Fibroblast of skin of back (primary cell): ENCODE results near the gene PTPN14.

Source experiments
- DNase-seq: peaks from one replicate; pipeline ENCODE4 v3.0.0-alpha.2; 2013

Gene PTPN14

GRCh38 chr1:214361636-214362035, 189.8 kb downstream of the PTPN14 start:
- DNase-seq, result no peak

- DNase-seq, result no peak
Observed at GRCh38 chr1:214360525-214361164, 190.8 kb downstream of the PTPN14 start.

GRCh38 chr1:214360116-214360515, 191.3 kb downstream of the PTPN14 start:
- no peak for DNase-seq

GRCh38 chr1:214354440-214355148, 196.8 kb downstream of the PTPN14 start:
- DNase-seq, result peak; percentile 44

- peak; percentile 29 for DNase-seq
Observed at GRCh38 chr1:214352838-214353237, 198.6 kb downstream of the PTPN14 start.

- no peak for DNase-seq
Observed at GRCh38 chr1:214351551-214352277, 199.7 kb downstream of the PTPN14 start.

GRCh38 chr1:214349781-214350180, 201.6 kb downstream of the PTPN14 start:
- peak; percentile 35 for DNase-seq

GRCh38 chr1:214349008-214349407, 202.4 kb downstream of the PTPN14 start:
- DNase-seq, result no peak

- DNase-seq, result no peak
Observed at GRCh38 chr1:214344897-214345296, 206.5 kb downstream of the PTPN14 start.

- no peak for DNase-seq
Observed at GRCh38 chr1:214342525-214342924, 208.9 kb downstream of the PTPN14 start.

GRCh38 chr1:214341932-214342331, 209.5 kb downstream of the PTPN14 start:
- DNase-seq, result no peak

GRCh38 chr1:214341459-214341858, 209.9 kb downstream of the PTPN14 start:
- no peak for DNase-seq

GRCh38 chr1:214338212-214338611, 213.2 kb downstream of the PTPN14 start:
- DNase-seq, result no peak

GRCh38 chr1:214337511-214337910, 213.9 kb downstream of the PTPN14 start:
- peak; percentile 54 for DNase-seq

- DNase-seq, result no peak
Observed at GRCh38 chr1:214337015-214337414, 214.4 kb downstream of the PTPN14 start.

GRCh38 chr1:214335567-214335966, 215.8 kb downstream of the PTPN14 start:
- no peak for DNase-seq

GRCh38 chr1:214332946-214333798, 218.2 kb downstream of the PTPN14 start:
- peak; percentile 63 for DNase-seq

GRCh38 chr1:214331827-214332423, 219.5 kb downstream of the PTPN14 start:
- peak; percentile 49 for DNase-seq

- DNase-seq, result no peak
Observed at GRCh38 chr1:214331180-214331579, 220.2 kb downstream of the PTPN14 start.

GRCh38 chr1:214330715-214331114, 220.7 kb downstream of the PTPN14 start:
- no peak for DNase-seq

GRCh38 chr1:214330222-214330621, 221.2 kb downstream of the PTPN14 start:
- no peak for DNase-seq
